Neutrophil (primary cell): ENCODE measurements around the gene PKP4.

Source experiments
- H3K27ac ChIP-seq: fragments of 200-600 bp; sonication (generic); 2 replicates; pipeline ENCODE4 v1.5.1; 2016; ENCODE audit warnings: mild to moderate bottlenecking, moderate library complexity
- H3K27me3 ChIP-seq: fragments of 200-600 bp; sonication (generic); 2 replicates; pipeline ENCODE4 v1.6.0; 2016; ENCODE audit warnings: mild to moderate bottlenecking
- H3K36me3 ChIP-seq: fragments of 200-600 bp; sonication (generic); 2 replicates; pipeline ENCODE4 v1.5.1; 2017
- H3K4me1 ChIP-seq, 2 experiments: fragments of 200-600 bp in 1 of 2; sonication (generic) in 1 of 2; 1 replicate in 1 of 2; 2 replicates in 1 of 2; pipeline versions ENCODE4 v1.5.1 to v1.6.1; 2013 to 2016; ENCODE audit warnings: low read depth in 1 of 2, low read length in 1 of 2, mild to moderate bottlenecking in 1 of 2, moderate library complexity in 1 of 2; ENCODE audit not compliant: control insufficient read depth in 1 of 2, insufficient read depth in 1 of 2
- H3K4me3 ChIP-seq, 2 experiments: fragments of 200-600 bp in 1 of 2; sonication (generic) in 1 of 2; 1 replicate in 1 of 2; 2 replicates in 1 of 2; pipeline ENCODE4 v1.5.1; 2013 to 2016; ENCODE audit warnings: low read depth in 1 of 2, low read length in 1 of 2, mild to moderate bottlenecking in 1 of 2, moderate library complexity in 1 of 2
- H3K9me3 ChIP-seq: fragments of 200-600 bp; sonication (generic); 2 replicates; pipeline ENCODE4 v1.5.1; 2016
- TF ChIP-seq, protein P1 (sequence below): fragments of 200-600 bp; sonication (generic); IDR thresholded peaks from 2 replicates; pipeline ENCODE4 v1.5.1; 2016; ENCODE audit warnings: antibody characterized with exemption

PKP4 gene, protein sequence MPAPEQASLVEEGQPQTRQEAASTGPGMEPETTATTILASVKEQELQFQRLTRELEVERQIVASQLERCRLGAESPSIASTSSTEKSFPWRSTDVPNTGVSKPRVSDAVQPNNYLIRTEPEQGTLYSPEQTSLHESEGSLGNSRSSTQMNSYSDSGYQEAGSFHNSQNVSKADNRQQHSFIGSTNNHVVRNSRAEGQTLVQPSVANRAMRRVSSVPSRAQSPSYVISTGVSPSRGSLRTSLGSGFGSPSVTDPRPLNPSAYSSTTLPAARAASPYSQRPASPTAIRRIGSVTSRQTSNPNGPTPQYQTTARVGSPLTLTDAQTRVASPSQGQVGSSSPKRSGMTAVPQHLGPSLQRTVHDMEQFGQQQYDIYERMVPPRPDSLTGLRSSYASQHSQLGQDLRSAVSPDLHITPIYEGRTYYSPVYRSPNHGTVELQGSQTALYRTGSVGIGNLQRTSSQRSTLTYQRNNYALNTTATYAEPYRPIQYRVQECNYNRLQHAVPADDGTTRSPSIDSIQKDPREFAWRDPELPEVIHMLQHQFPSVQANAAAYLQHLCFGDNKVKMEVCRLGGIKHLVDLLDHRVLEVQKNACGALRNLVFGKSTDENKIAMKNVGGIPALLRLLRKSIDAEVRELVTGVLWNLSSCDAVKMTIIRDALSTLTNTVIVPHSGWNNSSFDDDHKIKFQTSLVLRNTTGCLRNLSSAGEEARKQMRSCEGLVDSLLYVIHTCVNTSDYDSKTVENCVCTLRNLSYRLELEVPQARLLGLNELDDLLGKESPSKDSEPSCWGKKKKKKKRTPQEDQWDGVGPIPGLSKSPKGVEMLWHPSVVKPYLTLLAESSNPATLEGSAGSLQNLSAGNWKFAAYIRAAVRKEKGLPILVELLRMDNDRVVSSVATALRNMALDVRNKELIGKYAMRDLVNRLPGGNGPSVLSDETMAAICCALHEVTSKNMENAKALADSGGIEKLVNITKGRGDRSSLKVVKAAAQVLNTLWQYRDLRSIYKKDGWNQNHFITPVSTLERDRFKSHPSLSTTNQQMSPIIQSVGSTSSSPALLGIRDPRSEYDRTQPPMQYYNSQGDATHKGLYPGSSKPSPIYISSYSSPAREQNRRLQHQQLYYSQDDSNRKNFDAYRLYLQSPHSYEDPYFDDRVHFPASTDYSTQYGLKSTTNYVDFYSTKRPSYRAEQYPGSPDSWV

DNA sequence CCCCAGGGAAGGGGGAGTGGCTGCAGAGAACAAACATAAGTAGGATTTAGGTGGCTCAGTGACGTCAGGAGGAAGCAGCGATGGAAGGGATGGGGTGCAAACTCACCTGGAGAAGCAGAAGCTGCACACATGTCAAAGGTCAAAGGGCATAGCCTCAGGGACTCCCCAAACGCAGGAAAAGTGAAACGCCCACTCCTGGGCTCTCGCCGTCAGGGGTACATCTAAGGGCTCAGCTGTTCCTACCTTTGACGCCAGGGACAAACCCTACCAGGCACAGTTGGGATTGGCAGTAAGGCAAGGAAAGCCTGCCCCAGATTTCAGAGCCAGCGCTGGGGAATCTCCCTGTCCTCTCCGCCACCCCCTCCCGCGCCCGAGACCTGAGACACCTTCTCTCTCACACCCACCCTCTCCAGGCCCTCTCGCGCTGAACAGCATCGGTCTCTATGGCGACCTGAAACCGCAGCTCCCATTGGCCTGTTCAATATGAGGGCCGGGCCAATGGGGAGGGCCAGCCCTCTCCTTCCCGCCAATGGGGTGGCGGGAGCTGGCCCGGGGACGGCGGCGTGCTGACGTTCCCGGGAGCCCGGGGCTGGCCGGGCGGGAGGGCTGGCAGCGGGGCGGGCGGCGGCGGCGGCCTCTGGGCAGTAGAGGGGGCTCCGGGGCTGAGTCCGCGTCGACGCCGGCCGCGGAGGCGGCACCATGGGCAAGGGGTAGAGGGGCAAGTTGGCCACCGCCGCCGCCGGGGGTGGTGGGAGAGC, at the start of gene PKP4, which contains the start of gene CCDC148:
TSS of gene PKP4 (plus strand) at position 644 of the 758 bp plus-strand sequence. CDS start 76,233 bp downstream, outside the sequence.
TSS of gene CCDC148 (minus strand) at position 445 of the 758 bp plus-strand sequence. CDS start at position 131, 314 bp downstream.
- Histone ChIP-seq H3K27me3 (peaks cover 17% of the 10 kb centered on the region), H3K36me3 (no peaks in the 10 kb centered on the region), H3K9me3 (no peaks in the 10 kb centered on the region), H3K27ac (peak within 1 kb of the TSS; percentile 85), H3K4me1 (peaks cover 37 to 39% of the 10 kb centered on the region in 2 experiments), H3K4me3 (peak within 1 kb of the TSS; percentile 81 to 85)
- TF ChIP-seq, protein P1, sequence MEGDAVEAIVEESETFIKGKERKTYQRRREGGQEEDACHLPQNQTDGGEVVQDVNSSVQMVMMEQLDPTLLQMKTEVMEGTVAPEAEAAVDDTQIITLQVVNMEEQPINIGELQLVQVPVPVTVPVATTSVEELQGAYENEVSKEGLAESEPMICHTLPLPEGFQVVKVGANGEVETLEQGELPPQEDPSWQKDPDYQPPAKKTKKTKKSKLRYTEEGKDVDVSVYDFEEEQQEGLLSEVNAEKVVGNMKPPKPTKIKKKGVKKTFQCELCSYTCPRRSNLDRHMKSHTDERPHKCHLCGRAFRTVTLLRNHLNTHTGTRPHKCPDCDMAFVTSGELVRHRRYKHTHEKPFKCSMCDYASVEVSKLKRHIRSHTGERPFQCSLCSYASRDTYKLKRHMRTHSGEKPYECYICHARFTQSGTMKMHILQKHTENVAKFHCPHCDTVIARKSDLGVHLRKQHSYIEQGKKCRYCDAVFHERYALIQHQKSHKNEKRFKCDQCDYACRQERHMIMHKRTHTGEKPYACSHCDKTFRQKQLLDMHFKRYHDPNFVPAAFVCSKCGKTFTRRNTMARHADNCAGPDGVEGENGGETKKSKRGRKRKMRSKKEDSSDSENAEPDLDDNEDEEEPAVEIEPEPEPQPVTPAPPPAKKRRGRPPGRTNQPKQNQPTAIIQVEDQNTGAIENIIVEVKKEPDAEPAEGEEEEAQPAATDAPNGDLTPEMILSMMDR: peak; percentile 49

DNA sequence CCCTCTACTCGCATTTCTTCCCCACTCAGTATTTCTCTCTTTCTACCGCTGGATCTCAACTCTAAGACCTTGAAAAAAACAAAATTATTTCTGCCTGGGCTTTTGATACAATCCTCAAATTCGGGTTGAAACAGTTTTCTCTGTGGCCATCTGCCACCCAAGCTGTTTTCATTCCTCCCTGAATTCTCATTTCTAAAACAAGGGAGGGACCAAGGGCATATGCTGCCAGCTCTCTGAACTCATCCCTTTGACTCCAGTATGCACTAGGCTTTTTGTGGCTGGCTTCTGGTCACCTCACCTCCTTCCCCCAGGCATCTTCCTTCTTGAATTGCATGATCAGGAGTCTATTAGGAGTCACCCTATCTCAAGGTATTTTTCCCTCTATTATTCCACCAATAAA, 49.7 kb upstream of the PKP4 start:
- Histone ChIP-seq H3K4me3 (no peak overlapping the region), H3K36me3 (no peaks in the 10 kb centered on the region), H3K27ac (no peak overlapping the region), H3K4me1 (peaks cover 0 to 5% of the 10 kb centered on the region in 2 experiments), H3K9me3 (no peaks in the 10 kb centered on the region), H3K27me3 (no peaks in the 10 kb centered on the region)
- TF ChIP-seq, protein P1: no peak

DNA sequence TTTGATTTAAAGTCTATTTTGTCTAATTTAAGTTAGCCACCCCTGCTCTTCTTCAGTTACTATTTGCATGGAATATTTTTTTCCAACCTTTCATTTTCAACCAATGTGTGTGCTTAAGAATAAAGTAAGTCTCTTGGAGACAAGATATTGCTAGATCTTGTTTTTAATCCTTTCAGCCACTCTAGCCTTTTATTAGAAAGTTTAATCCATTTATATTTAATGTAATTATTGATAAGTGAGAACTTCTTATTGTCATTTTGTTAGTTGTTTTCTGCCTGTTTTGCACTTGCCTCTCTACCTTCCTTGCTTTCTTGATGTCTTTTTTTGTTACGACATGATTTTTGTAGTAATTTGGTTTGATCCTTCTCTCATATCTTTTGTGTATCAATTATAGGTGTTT, 46.6 kb upstream of the PKP4 start:
- H3K9me3 ChIP-seq: no peaks in the 10 kb centered on the region
- H3K4me3 ChIP-seq: no peak overlapping the region
- TF ChIP-seq, protein P1: no peak
- H3K27me3 ChIP-seq: no peaks in the 10 kb centered on the region
- H3K27ac ChIP-seq: no peak overlapping the region
- no peaks in the 10 kb centered on the region for H3K36me3 ChIP-seq
- peaks cover 0 to 5% of the 10 kb centered on the region in 2 experiments for H3K4me1 ChIP-seq

DNA sequence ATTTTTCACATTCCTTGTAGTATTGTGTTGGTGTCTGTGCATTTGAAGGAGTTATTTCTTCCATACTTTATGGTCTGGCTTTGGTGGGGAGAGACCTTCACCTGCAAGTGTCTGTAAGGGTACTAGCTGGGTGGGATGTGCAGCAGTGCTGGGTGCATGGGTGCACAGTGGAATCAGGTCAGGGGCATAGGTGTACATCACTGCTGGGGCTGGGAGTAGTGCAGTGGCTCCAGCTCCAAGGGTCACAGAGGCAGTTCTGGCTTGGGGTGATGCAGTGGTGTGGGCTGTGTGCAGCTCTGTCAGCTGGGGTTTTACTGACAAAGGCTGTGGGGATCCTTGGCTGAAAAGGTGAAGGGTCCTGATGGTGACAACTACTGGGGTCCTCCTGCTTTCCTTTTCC, 45.0 kb upstream of the PKP4 start:
- Histone ChIP-seq H3K27ac (no peak overlapping the region), H3K4me1 (peaks cover 0 to 5% of the 10 kb centered on the region in 2 experiments), H3K4me3 (no peak overlapping the region), H3K36me3 (no peaks in the 10 kb centered on the region), H3K9me3 (no peaks in the 10 kb centered on the region), H3K27me3 (no peaks in the 10 kb centered on the region)
- TF ChIP-seq, protein P1: no peak
